GM21360 (cell line): ENCODE data around the gene EID3.
"Not testable (repeated sequence)": the region's sequence is repeated elsewhere in the genome, so short reads cannot be mapped to it uniquely, and the experiment has no call there.

Experiments used
- ATAC-seq: cut with Tn5 transposase; IDR thresholded peaks from one replicate; pipeline ENCODE4 v1.9.1; 2021; ENCODE audit warnings: mild to moderate bottlenecking, moderate library complexity; ENCODE audit not compliant: unreplicated experiment

Gene EID3

GRCh38 chr12:104310751-104311633, 7.5 kb downstream of the EID3 start:
- ATAC-seq: no peak

GRCh38 chr12:104312202-104312601, 8.7 kb downstream of the EID3 start:
- ATAC-seq: no peak

GRCh38 chr12:104312654-104313053, 9.1 kb downstream of the EID3 start:
- ATAC-seq: no peak

GRCh38 chr12:104313568-104314241, 10.2 kb downstream of the EID3 start:
- ATAC-seq: no peak

GRCh38 chr12:104314242-104314614, 10.7 kb downstream of the EID3 start:
- ATAC-seq: no peak

GRCh38 chr12:104315326-104316224, 12.0 kb downstream of the EID3 start:
- no peak for ATAC-seq

GRCh38 chr12:104316936-104317335, 13.4 kb downstream of the EID3 start:
- ATAC-seq: no peak

GRCh38 chr12:104317538-104318210, 14.1 kb downstream of the EID3 start:
- ATAC-seq: no peak

GRCh38 chr12:104319028-104319427, 15.5 kb downstream of the EID3 start:
- no peak for ATAC-seq

GRCh38 chr12:104319918-104320626, 16.5 kb downstream of the EID3 start:
- ATAC-seq: no peak

GRCh38 chr12:104320627-104321024, 17.1 kb downstream of the EID3 start:
- ATAC-seq: no peak

GRCh38 chr12:104321949-104322348, 18.4 kb downstream of the EID3 start:
- no peak for ATAC-seq

- ATAC-seq: not testable (repeated sequence)
Observed at GRCh38 chr12:104322533-104322932, 19.0 kb downstream of the EID3 start.

GRCh38 chr12:104323899-104324298, 20.4 kb downstream of the EID3 start:
- no peak for ATAC-seq

GRCh38 chr12:104328278-104328677, 24.7 kb downstream of the EID3 start:
- ATAC-seq: not testable (repeated sequence)

GRCh38 chr12:104328790-104329189, 25.3 kb downstream of the EID3 start:
- no peak for ATAC-seq

GRCh38 chr12:104329707-104330532, 26.4 kb downstream of the EID3 start:
- no peak for ATAC-seq

- ATAC-seq: no peak
Observed at GRCh38 chr12:104331376-104331775, 27.8 kb downstream of the EID3 start.

GRCh38 chr12:104332273-104332672, 28.7 kb downstream of the EID3 start:
- not testable (repeated sequence) for ATAC-seq
